Esophagus squamous epithelium (tissue), 4 donors: ENCODE results near the gene PTRH1.

Experiments used
- CTCF ChIP-seq, 6 experiments: fragments of 450-650 bp in 4 of 6; fragments of 200-600 bp in 2 of 6; sonication (generic) in 2 of 6; IDR thresholded peaks; one replicate each; pipeline ENCODE4 v1.5.1; 2016 to 2019; ENCODE audit warnings: antibody characterized with exemption in 6 of 6, mild to moderate bottlenecking in 4 of 6, moderate library complexity in 4 of 6
- POLR2A ChIP-seq, 4 donors: fragments of 450-650 bp; IDR thresholded peaks; one replicate each; pipeline ENCODE4 v1.6.1; 2017; ENCODE audit warnings: antibody characterized with exemption in 4 of 4, mild to moderate bottlenecking in 4 of 4, moderate library complexity in 3 of 4

DNA sequence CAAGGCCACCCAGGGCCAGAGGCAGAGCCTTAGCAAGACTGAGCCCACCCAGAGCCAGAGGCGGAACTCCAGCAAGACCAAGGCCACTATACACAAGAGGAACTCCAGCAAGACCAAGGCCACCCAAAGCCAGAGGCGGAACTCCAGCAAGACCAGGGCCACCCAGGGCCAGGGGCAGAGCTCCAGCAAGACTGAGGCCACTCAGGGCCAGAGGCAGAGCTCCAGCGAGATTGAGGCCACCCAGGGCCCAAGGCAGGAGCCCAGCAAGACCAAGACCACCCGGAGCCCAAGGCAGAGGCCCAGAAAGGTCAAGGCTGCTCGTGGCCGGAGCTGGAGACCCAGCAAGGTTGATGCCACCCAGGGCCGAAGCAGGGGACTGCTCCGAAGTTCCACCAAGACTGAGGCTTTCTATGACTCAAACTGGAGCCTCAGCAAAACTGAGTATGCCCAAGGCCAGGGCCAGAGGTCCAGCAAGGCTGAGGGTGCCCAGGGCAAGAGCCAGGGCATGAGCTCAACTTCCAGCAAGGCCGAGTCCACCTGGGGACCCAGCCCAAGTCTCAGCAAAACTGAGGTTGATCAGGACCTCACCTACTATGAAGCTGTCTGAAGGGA lies 15.4 kb upstream of the PTRH1 start:
- TF ChIP-seq CTCF (IDR thresholded peaks at IDR 0.05) (no peak), POLR2A (IDR thresholded peaks at IDR 0.05) (no peak)
